Hematopoietic multipotent progenitor cell treated with erythropoietin and hydrocortisone succinate and interleukin-3 and kit ligand, for 4 days (in vitro differentiated cells): ENCODE results near the gene STK38L.
A peak's percentile ranks its signal among the peaks of the same experiment; 100 is the strongest.

Source experiments
- DNase-seq: peaks from one replicate; pipeline ENCODE4 v3.0.0-alpha.2; 2015

Gene STK38L

DNA sequence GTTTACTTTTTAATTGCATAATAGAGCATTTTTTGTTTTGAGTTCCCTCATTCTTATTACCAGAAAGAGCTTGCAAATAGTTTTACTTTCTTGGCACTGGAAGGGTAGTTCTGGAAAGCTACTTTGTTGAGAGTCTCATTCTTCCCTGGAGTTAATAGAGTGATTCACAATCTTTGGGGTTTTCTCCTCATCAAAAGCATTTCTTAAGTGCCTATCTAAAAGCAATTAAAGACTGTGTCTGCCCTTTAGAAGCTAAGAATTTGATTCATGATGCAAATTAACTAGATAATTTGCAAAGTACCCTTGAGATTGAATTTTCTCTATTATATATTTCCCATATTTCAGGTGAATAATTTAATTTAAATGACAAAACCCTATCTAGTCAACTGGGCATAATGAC is 80.4 kb downstream of the STK38L start:
- no peak for DNase-seq

GRCh38 chr12:27330846-27331245 is 86.8 kb downstream of the STK38L start:
- no peak for DNase-seq

DNA sequence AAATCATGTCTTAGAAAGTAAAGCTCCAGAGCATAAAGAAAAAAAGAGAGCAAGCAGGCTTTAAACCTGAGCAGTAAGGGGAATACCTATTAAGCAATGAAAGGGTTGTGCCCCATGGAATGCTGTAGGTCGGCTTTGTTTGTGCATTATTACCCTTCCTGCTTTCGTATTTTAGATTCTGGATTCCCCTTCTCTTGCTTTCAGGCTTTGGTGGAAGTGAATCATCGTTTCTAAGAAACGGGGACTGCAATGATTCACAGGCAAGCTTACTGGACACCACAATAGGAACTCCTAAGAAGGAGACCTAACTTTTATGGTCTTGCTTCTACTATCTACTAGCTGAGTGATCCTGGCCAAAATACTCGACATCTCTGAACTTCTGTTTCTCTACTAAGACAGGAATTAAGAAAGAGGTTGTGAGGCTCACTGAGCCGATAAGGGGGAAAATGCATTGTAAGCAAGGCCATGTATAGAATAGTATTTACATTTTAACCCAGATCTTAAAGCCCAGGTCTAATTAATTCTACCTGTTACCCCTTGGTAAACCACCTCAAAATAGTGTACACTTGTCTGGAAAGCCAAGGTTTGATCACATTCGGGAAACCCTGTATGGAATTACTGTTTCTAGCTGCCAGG is 87.3 kb downstream of the STK38L start:
- peak; percentile 75 for DNase-seq

- no peak for DNase-seq
Observed at GRCh38 chr12:27331927-27332324, 87.8 kb downstream of the STK38L start.

DNA sequence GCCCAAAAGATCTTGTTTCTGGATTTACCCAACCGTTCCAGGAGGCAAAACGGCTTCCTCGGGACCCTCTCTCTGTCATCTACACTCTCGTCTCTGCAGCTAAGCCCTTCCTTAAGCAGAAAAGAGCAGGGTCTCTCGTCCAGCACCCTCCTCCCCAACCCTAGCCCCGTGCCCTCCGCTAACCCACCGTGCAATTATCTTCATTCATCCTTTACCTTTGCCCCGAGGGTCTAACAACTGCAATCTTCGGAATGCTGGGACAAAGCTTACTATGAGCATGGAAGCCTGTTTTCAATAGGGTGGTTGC is 88.3 kb downstream of the STK38L start:
- no peak for DNase-seq

DNA sequence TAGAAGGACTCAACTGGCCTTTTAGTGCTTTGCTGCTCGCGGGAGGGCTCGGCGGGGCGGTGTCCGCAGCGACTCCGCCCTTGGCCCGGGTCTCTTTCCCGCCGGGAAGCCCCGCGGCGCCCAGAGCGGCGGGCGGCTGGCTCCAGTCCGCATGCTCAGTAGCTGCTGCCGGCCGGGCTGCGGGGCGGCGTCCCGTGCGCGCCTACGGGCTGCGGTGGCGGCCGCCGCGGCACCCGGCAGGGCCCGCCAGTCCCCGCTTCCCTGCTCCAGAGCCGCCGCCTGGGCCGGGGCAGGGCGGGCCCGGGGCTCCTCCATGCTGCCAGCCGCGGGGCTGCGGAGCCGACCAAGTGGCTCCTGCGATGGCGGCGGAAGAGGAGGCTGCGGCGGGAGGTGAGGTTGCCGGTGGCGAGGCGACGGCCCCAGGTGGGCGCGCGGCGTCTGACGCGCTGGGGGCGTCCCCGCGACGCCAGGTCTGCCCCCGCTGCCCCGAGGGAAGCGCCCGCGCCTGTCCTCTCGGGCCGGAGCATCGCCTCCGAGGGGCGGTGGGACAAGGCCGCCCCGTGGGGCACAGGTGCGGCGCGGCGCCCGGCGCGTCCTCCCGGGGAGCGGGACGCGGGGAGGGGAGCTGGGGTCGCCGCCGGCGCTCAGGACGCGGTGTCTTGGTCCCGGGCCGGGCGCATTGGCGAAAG is 88.8 kb downstream of the STK38L start, which contains the start of gene BMAL2:
Gene BMAL2, plus strand, starts transcription at position 123 of the 689 bp plus-strand sequence. Its CDS starts 237 bp downstream, at position 360.
- peak; percentile 71 for DNase-seq

- peak; percentile 78 for DNase-seq
Observed at GRCh38 chr12:27333403-27334009, 89.4 kb downstream of the STK38L start.

GRCh38 chr12:27334042-27334720 is 90.1 kb downstream of the STK38L start:
- peak; percentile 71 for DNase-seq

GRCh38 chr12:27334721-27335082 is 90.6 kb downstream of the STK38L start:
- DNase-seq, result no peak

- DNase-seq, result no peak
Observed at GRCh38 chr12:27335364-27336281, 91.5 kb downstream of the STK38L start.

DNA sequence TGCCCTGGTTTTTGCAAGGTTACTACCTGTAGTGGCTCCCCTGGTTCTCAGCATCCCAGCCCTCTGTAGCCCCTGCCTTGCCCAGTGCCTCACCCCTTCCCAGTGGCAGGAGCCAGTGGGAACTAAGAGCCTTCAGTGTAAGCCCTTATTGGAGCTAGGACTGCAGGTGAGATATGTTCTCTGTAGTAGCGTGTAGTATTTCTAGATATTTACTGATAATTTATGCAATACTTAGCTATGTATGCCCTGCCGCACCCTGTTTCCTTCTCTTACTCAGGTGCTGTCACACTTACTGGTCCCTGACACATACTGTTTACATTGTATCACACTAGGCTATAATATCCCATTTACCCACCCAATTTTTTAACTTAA is 92.2 kb downstream of the STK38L start:
- DNase-seq, result no peak

DNA sequence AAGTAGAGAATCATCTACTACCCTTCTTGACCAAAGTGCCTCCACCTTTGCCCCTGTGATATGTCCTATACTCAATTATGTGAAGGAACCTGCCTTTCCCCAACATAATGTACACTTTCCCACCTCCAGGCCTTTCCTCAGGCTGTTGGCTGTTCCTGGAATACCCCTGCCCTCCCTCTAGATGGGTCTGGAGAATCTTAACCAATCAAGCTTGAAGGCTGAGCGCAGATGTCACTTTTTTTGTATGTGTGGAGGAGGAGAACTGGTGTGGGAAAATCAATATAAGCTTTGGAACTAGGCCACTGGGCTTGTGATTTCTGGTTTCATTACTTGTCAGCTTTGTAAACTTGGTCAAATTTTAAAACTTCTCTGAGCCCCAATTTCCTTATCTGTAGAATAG is 93.3 kb downstream of the STK38L start:
- DNase-seq, result no peak

GRCh38 chr12:27338473-27338872 is 94.4 kb downstream of the STK38L start:
- no peak for DNase-seq

GRCh38 chr12:27340971-27341370 is 96.9 kb downstream of the STK38L start:
- no peak for DNase-seq

GRCh38 chr12:27342536-27342935 is 98.5 kb downstream of the STK38L start:
- no peak for DNase-seq

GRCh38 chr12:27343255-27344000 is 99.3 kb downstream of the STK38L start:
- no peak for DNase-seq

DNA sequence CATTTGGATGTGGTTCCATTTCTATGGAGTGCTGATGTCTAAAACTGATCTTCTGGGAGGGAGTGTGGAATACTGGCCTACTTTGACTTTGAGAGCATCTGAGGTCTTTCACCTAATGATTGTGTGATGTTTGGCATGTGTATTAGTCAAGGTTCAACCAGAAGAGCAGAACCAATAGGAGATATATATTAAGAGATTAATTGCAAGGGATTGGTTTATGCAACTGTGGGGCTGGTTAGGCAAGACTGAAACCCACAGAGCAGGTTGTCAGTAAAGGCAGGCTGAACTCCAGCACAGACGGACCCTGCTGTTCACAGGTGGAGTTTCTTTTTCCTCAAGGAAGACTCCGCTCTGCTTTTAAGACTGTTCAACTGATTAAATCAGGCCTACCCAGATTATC is 100.2 kb downstream of the STK38L start:
- no peak for DNase-seq

GRCh38 chr12:27344760-27345159 is 100.7 kb downstream of the STK38L start:
- DNase-seq, result no peak

DNA sequence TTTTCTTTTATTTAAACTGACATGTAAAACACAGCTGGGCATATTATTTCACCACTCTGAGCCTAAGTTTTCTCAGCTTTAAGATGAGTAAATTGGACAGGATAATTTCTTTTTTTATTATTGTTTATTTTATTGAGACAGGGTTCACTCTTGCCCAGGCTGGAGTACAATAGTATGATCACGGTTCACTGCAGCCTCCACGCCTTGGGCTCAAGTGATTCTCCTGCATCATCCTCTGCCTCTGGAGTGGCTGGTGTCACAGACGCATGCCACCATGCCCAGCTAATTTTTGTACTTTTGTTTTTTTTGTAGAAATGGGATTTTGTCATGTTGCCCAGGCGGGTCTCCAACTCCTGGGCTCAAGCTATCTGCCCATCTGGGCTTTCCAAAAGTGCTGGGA is 101.3 kb downstream of the STK38L start:
- DNase-seq, result no peak

GRCh38 chr12:27347779-27348178 is 103.7 kb downstream of the STK38L start:
- DNase-seq, result no peak

DNA sequence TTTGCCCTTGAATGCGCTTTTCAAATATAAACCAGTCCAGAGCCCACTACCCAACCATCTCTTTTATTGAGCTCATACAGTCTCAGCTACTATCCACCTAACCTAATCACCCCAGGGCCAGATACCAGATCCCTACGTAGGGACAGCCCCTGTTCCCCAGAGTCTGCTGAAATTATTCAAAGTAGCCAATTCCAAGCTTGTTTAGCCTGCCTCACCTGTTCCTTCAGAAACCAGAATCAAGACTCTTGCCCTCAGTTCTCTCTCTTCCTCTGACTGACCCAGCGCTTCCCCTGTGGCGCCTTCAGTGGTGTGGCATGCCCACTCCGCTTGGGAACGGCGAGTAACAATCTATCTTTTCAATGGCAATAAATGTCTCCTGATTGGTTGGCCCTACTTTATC is 107.4 kb downstream of the STK38L start:
- DNase-seq, result no peak

DNA sequence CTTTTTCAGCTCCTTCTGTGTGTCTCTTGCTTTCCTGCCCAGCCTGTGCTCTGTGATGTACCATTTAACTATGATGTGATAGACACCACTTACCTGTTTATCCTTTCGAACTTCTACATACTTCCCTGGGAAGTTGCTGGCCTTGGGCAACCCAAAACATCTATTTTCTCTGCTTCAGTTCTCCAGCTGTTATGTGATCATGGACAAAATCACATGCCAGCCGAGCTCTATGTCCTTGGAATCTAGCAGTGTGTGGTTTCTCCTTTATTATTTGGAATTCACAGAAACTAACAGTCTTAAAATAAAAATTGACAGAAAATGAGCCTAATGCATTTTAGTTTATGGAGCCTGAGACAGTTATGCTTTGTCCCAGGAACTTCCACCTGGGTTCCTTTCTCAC is 111.4 kb downstream of the STK38L start:
- DNase-seq, result no peak
